ENCODE results near the gene PFKFB2.

- TF ChIP-seq CTCF (conservative IDR thresholded peaks at IDR 0.05 in 1 of 2, IDR thresholded peaks at IDR 0.05 in 1 of 2; ENCODE audit: extremely low read depth in 1 of 2, insufficient read depth in 1 of 2, low read depth in 1 of 2, low read length in 2 of 2) (no peak), EZH2 (IDR thresholded peaks at IDR 0.05; ENCODE audit: borderline replicate concordance, low read length) (no peak)
Observed at GRCh38 chr1:207064561-207064960, 11.5 kb downstream of the PFKFB2 start.
